Loucy (cell line): Measurements from ENCODE around the gene NSD2.

Experiments
- H2AFZ ChIP-seq: fragments of 200-600 bp; sonication (generic); 2 replicates; pipeline ENCODE4 v1.6.0; 2016; ENCODE audit warnings: antibody characterized with exemption, mild to moderate bottlenecking, low read length, moderate library complexity
- H3F3A ChIP-seq: fragments of 200-600 bp; 2 replicates; pipeline ENCODE4 v1.6.0; 2016; ENCODE audit warnings: antibody characterized with exemption, low read depth, mild to moderate bottlenecking
- H3K27me3 ChIP-seq: fragments of 200-600 bp; sonication (generic); 2 replicates; pipeline ENCODE4 v1.6.1; 2014; ENCODE audit warnings: low read length, mild to moderate bottlenecking; ENCODE audit not compliant: insufficient read depth, poor library complexity, severe bottlenecking
- H3K36me3 ChIP-seq: fragments of 200-600 bp; sonication (generic); 2 replicates; pipeline ENCODE4 v1.6.1; 2016; ENCODE audit warnings: low read length; ENCODE audit not compliant: insufficient read depth
- H3K4me1 ChIP-seq: fragments of 200-600 bp; sonication (generic); 2 replicates; pipeline ENCODE4 v1.5.1; 2014; ENCODE audit warnings: low read length, mild to moderate bottlenecking; ENCODE audit not compliant: insufficient read depth, poor library complexity, severe bottlenecking
- H3K4me2 ChIP-seq: fragments of 200-600 bp; sonication (generic); 2 replicates; pipeline ENCODE4 v1.6.0; 2014; ENCODE audit warnings: antibody characterized with exemption, low read length, low read depth, mild to moderate bottlenecking; ENCODE audit not compliant: poor library complexity, severe bottlenecking
- H3K4me3 ChIP-seq: fragments of 200-600 bp; sonication (generic); 2 replicates; pipeline ENCODE4 v1.5.1; 2014; ENCODE audit warnings: low read length, mild to moderate bottlenecking, mixed read lengths; ENCODE audit not compliant: poor library complexity, severe bottlenecking
- H3K79me2 ChIP-seq: fragments of 200-600 bp; sonication (generic); 2 replicates; pipeline ENCODE4 v1.6.1; 2014; ENCODE audit warnings: low read length; ENCODE audit not compliant: insufficient read depth
- H3K9ac ChIP-seq: fragments of 200-600 bp; sonication (generic); 2 replicates; pipeline ENCODE4 v1.6.0; 2014; ENCODE audit warnings: mild to moderate bottlenecking, low read depth, low read length, moderate library complexity; ENCODE audit not compliant: poor library complexity, severe bottlenecking
- H3K9me2 ChIP-seq: fragments of 200-600 bp; sonication (generic); replicated peaks from 2 replicates; pipeline ENCODE4 v1.6.1; 2016; ENCODE audit warnings: low read depth, low read length, mixed read lengths
- H3K9me3 ChIP-seq: fragments of 200-600 bp; sonication (generic); 2 replicates; pipeline ENCODE4 v1.6.1; 2014; ENCODE audit warnings: mild to moderate bottlenecking, antibody characterized with exemption, low read length, low read depth; ENCODE audit not compliant: insufficient read depth
- H4K20me1 ChIP-seq: fragments of 200-600 bp; sonication (generic); 2 replicates; pipeline ENCODE4 v1.6.0; 2014; ENCODE audit warnings: antibody characterized with exemption, low read length, mild to moderate bottlenecking; ENCODE audit not compliant: insufficient read depth, poor library complexity, severe bottlenecking
- EZH2phosphoT487 ChIP-seq: fragments of 200-600 bp; IDR thresholded peaks from 2 replicates; pipeline ENCODE4 v1.6.1; 2018; ENCODE audit warnings: antibody characterized with exemption, mild to moderate bottlenecking, moderate library complexity, borderline replicate concordance
- TF ChIP-seq, protein P1 (sequence below): fragments of 200-600 bp; sonication (generic); conservative IDR thresholded peaks from 2 replicates; pipeline ENCODE4 v1.5.1; 2014; ENCODE audit warnings: mild to moderate bottlenecking, antibody characterized with exemption, low read length

The NSD2 gene

DNA sequence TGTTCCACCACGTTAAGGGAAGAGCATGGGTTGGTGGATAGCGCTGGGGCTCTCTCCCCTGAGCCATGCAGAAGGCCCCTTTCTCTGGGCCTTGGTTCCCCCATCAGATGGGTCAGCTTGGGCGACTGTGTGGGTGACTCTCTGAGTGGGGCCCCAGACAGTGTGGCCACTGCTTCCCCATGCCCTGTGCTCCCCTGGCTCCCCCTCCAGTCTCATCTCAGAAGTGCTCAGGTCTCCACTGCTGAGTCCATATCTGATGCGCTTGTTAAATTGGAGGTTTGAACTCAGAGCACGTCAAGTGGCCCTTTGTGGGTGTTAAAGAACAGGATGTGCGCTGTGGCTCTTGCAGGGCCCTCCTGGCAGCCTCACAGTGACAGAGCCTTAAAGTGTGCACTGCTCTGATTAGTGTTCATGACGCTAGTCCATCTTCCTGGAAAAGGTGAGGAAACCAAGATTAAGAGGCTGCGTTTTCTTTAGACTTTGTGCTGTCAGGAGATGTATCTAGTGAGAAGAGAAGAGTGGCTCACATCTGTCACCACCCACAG is 77.8 kb downstream of the NSD2 start:
- no peaks in the 10 kb centered on the region for H3K9me3 ChIP-seq
- no peaks in the 10 kb centered on the region for H3K9me2 ChIP-seq
- H3K9ac ChIP-seq: no peak overlapping the region
- H3F3A ChIP-seq: no peaks in the 10 kb centered on the region
- no peak overlapping the region for H3K4me2 ChIP-seq
- TF ChIP-seq, protein P1, sequence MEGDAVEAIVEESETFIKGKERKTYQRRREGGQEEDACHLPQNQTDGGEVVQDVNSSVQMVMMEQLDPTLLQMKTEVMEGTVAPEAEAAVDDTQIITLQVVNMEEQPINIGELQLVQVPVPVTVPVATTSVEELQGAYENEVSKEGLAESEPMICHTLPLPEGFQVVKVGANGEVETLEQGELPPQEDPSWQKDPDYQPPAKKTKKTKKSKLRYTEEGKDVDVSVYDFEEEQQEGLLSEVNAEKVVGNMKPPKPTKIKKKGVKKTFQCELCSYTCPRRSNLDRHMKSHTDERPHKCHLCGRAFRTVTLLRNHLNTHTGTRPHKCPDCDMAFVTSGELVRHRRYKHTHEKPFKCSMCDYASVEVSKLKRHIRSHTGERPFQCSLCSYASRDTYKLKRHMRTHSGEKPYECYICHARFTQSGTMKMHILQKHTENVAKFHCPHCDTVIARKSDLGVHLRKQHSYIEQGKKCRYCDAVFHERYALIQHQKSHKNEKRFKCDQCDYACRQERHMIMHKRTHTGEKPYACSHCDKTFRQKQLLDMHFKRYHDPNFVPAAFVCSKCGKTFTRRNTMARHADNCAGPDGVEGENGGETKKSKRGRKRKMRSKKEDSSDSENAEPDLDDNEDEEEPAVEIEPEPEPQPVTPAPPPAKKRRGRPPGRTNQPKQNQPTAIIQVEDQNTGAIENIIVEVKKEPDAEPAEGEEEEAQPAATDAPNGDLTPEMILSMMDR: no peak
- TF ChIP-seq EZH2phosphoT487: no peak
- no peaks in the 10 kb centered on the region for H3K27me3 ChIP-seq
- H3K4me3 ChIP-seq: no peak overlapping the region
- H3K79me2 ChIP-seq: no peaks in the 10 kb centered on the region
- H2AFZ ChIP-seq: no peak overlapping the region
- H3K36me3 ChIP-seq: peaks cover 86% of the 10 kb centered on the region; the same call in 1 of the 2 replicates
- no peaks in the 10 kb centered on the region for H4K20me1 ChIP-seq
- no peaks in the 10 kb centered on the region for H3K4me1 ChIP-seq

DNA sequence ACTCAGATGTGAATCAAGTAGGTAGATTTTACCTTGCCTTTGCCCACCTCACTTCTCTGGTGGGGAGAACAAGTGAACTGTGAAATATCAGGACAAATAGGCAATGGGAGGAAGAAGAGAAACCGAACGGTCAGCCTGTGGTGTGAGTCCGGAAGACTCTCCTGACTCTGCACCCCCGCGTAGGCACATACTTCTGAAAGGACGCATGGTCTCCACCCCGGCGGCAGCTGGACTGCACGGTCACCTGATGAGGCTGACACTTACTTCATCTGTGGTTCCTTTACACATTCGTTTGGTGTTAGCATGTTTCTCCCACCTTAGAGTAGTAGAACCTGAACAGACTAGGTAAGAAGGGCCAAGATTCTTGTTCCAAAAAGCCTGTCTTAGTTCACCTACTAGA is 79.2 kb downstream of the NSD2 start:
- no peak overlapping the region for H2AFZ ChIP-seq

GRCh38 chr4:1952058-1952700 is 81.0 kb downstream of the NSD2 start:
- Histone ChIP-seq H3K79me2 (no peaks in the 10 kb centered on the region), H4K20me1 (no peaks in the 10 kb centered on the region), H3K4me3 (no peak overlapping the region), H3F3A (no peaks in the 10 kb centered on the region), H3K4me1 (no peaks in the 10 kb centered on the region), H3K36me3 (peaks cover 94% of the 10 kb centered on the region; the same call in 1 of the 2 replicates), H3K9me3 (no peaks in the 10 kb centered on the region), H3K4me2 (no peak overlapping the region), H2AFZ (no peak overlapping the region), H3K9me2 (no peaks in the 10 kb centered on the region), H3K9ac (no peak overlapping the region), H3K27me3 (no peaks in the 10 kb centered on the region)
- no peak for TF ChIP-seq EZH2phosphoT487
- TF ChIP-seq, protein P1: no peak

More for the DNA sequence above, 79.2 kb downstream of the NSD2 start:
- Histone ChIP-seq H3K4me1 (no peaks in the 10 kb centered on the region), H3F3A (no peaks in the 10 kb centered on the region), H4K20me1 (no peaks in the 10 kb centered on the region), H3K79me2 (no peaks in the 10 kb centered on the region), H3K9me3 (no peaks in the 10 kb centered on the region), H3K4me3 (no peak overlapping the region), H3K9ac (no peak overlapping the region), H3K27me3 (no peaks in the 10 kb centered on the region), H3K9me2 (no peaks in the 10 kb centered on the region), H3K4me2 (no peak overlapping the region), H3K36me3 (peaks cover 87% of the 10 kb centered on the region; the same call in 1 of the 2 replicates)
- TF ChIP-seq EZH2phosphoT487: no peak
- TF ChIP-seq, protein P1: no peak
